Liver (tissue), 3 donors: ENCODE results near the gene ANKRD44.

Source experiments
- GABPA ChIP-seq, 2 donors: IDR thresholded peaks in 1 of 2; conservative IDR thresholded peaks in 1 of 2; 2 replicates each; pipeline ENCODE4 v1.6.1; 2016; ENCODE audit warnings: antibody characterized with exemption in 2 of 2, mild to moderate bottlenecking in 1 of 2, moderate library complexity in 1 of 2
- JUND ChIP-seq, 2 donors: IDR thresholded peaks; 2 replicates each; pipeline ENCODE4 v1.6.1; 2016; ENCODE audit warnings: antibody characterized with exemption in 2 of 2
- RAD21 ChIP-seq, 2 donors: IDR thresholded peaks; 2 replicates each; pipeline ENCODE4 v1.6.1; 2016; ENCODE audit warnings: antibody characterized with exemption in 2 of 2, mild to moderate bottlenecking in 2 of 2
- TAF1 ChIP-seq: conservative IDR thresholded peaks from 2 replicates; pipeline ENCODE4 v1.6.1; 2016; ENCODE audit warnings: antibody characterized with exemption, mild to moderate bottlenecking
- TF ChIP-seq, protein P1 (sequence below): fragments of 150-350 bp; IDR thresholded peaks from 2 replicates; pipeline ENCODE4 v1.5.1; 2017; ENCODE audit warnings: improper control_type of control experiment, low read depth, low read length; ENCODE audit not compliant: missing input control
- TF ChIP-seq, protein P2 (sequence below): IDR thresholded peaks from 2 replicates; pipeline ENCODE4 v1.6.1; 2016; ENCODE audit warnings: antibody characterized with exemption
- TF ChIP-seq, protein P3 (sequence below): IDR thresholded peaks from 2 replicates; pipeline ENCODE4 v1.6.1; 2016; ENCODE audit warnings: antibody characterized with exemption
- donor health status: healthy.
- donor health status: healthy.

DNA sequence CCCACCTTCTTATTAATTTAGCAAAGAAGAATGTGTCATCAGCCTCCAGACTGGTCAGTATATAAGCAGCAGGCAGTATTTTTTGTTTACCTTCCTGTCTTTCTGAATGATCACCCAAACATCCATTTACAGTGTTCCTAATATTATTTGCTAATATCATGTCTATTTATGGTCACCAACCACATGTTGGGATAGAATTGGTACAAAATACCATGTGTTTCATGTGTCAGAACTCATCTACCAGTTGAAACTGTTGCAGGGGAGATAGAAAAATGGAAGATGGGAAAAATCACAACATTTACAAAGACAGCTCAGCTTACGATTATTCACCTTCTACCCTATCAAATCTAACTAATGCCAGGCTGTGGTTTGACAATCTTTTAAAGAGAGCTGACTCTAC, 66.2 kb downstream of the ANKRD44 start:
- TF ChIP-seq TAF1 (no peak), JUND (IDR thresholded peaks at IDR 0.05) (no peak), RAD21 (IDR thresholded peaks at IDR 0.05) (no peak), GABPA (IDR thresholded peaks at IDR 0.05 in 1 of 2, conservative IDR thresholded peaks at IDR 0.05 in 1 of 2) (no peak)
- TF ChIP-seq, protein P1, sequence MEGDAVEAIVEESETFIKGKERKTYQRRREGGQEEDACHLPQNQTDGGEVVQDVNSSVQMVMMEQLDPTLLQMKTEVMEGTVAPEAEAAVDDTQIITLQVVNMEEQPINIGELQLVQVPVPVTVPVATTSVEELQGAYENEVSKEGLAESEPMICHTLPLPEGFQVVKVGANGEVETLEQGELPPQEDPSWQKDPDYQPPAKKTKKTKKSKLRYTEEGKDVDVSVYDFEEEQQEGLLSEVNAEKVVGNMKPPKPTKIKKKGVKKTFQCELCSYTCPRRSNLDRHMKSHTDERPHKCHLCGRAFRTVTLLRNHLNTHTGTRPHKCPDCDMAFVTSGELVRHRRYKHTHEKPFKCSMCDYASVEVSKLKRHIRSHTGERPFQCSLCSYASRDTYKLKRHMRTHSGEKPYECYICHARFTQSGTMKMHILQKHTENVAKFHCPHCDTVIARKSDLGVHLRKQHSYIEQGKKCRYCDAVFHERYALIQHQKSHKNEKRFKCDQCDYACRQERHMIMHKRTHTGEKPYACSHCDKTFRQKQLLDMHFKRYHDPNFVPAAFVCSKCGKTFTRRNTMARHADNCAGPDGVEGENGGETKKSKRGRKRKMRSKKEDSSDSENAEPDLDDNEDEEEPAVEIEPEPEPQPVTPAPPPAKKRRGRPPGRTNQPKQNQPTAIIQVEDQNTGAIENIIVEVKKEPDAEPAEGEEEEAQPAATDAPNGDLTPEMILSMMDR = no peak
- TF ChIP-seq, protein P2, sequence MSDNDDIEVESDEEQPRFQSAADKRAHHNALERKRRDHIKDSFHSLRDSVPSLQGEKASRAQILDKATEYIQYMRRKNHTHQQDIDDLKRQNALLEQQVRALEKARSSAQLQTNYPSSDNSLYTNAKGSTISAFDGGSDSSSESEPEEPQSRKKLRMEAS = no peak
- TF ChIP-seq, protein P3, sequence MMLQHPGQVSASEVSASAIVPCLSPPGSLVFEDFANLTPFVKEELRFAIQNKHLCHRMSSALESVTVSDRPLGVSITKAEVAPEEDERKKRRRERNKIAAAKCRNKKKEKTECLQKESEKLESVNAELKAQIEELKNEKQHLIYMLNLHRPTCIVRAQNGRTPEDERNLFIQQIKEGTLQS = no peak
